K562 (cell line): ENCODE data around the gene CHMP4B. TPM values are rescaled to one million over a fixed set of nuclear protein-coding genes. Genes with fewer than 3 reads are reported as not detected.

Experiments used
- ARID3A ChIP-seq: IDR thresholded peaks from 2 replicates; pipeline ENCODE4 v1.6.1; 2012; ENCODE audit warnings: low read depth, low read length, improper control_type of control experiment, borderline replicate concordance
- ATF3 ChIP-seq, 2 experiments: fragments of 450-650 bp in 1 of 2; sonication (generic) in 1 of 2; formaldehyde crosslinking in 1 of 2; IDR thresholded peaks in 1 of 2; conservative IDR thresholded peaks in 1 of 2; 2 replicates each; pipeline versions ENCODE4 v1.6.1 to v1.8.1; 2016 to 2023; ENCODE audit warnings: mild to moderate bottlenecking in 2 of 2, moderate library complexity in 2 of 2, inconsistent platforms in 1 of 2, missing genetic modification reagents in 1 of 2
- DACH1 ChIP-seq: fragments of 450-650 bp; IDR thresholded peaks from 2 replicates; pipeline ENCODE4 v1.6.1; 2018; ENCODE audit not compliant: partially characterized antibody
- DPF2 ChIP-seq: fragments of 450-650 bp; IDR thresholded peaks from 2 replicates; pipeline ENCODE4 v1.6.1; 2016
- E2F4 ChIP-seq: sonication (generic); formaldehyde crosslinking; IDR thresholded peaks from 2 replicates; pipeline ENCODE4 v1.8.0; 2022; ENCODE audit warnings: mild to moderate bottlenecking, low read depth, missing genetic modification reagents
- ETS1 ChIP-seq: conservative IDR thresholded peaks from 2 replicates; pipeline ENCODE4 v1.6.1; 2011; ENCODE audit warnings: low read depth, mild to moderate bottlenecking, low read length; ENCODE audit not compliant: control insufficient read depth
- FOXO4 ChIP-seq: fragments of 450-650 bp; formaldehyde crosslinking; IDR thresholded peaks from 2 replicates; pipeline ENCODE4 v1.4.0; 2020; ENCODE audit warnings: mild to moderate bottlenecking, moderate library complexity
- HNRNPLL ChIP-seq: fragments of 200-400 bp; formaldehyde crosslinking; IDR thresholded peaks from 2 replicates; pipeline ENCODE4 v1.6.1; 2017; ENCODE audit warnings: low read length, low read depth, mild to moderate bottlenecking; ENCODE audit not compliant: poor library complexity, severe bottlenecking
- ID3 ChIP-seq, 2 experiments: fragments of 250-450 bp in 1 of 2; fragments of 450-650 bp in 1 of 2; sonication (Bioruptor Pico) in 1 of 2; IDR thresholded peaks; 2 replicates each; pipeline versions ENCODE4 v1.6.1 to v1.8.0; 2016 to 2021; ENCODE audit warnings: mild to moderate bottlenecking in 2 of 2, moderate library complexity in 2 of 2, missing compliant biosample characterization in 1 of 2, missing genetic modification characterization in 1 of 2
- JUN ChIP-seq, 2 experiments: sonication (generic) in 1 of 2; formaldehyde crosslinking in 1 of 2; IDR thresholded peaks; 2 replicates each; pipeline versions ENCODE4 v1.6.1 to v1.8.0; 2012 to 2022; ENCODE audit warnings: borderline replicate concordance in 2 of 2, mild to moderate bottlenecking in 2 of 2, improper control_type of control experiment in 1 of 2, low read depth in 1 of 2, low read length in 1 of 2, missing genetic modification reagents in 1 of 2
- NR2C2 ChIP-seq, 2 experiments: fragments of 200-800 bp in 1 of 2; sonication (Bioruptor generic) in 1 of 2; sonication (generic) in 1 of 2; formaldehyde crosslinking in 1 of 2; IDR thresholded peaks; 2 replicates each; pipeline versions ENCODE4 v1.6.1 to v1.8.0; 2016 to 2022; ENCODE audit warnings: mild to moderate bottlenecking in 1 of 2, missing compliant biosample characterization in 1 of 2, missing genetic modification characterization in 1 of 2, missing genetic modification reagents in 1 of 2
- RFX5 ChIP-seq: IDR thresholded peaks from 2 replicates; pipeline ENCODE4 v1.6.1; 2011; ENCODE audit warnings: low read depth, mild to moderate bottlenecking, improper control_type of control experiment, low read length
- TCF3 ChIP-seq: sonication (generic); formaldehyde crosslinking; IDR thresholded peaks from 2 replicates; pipeline ENCODE4 v1.4.0; 2020; ENCODE audit warnings: mild to moderate bottlenecking, missing genetic modification reagents
- ZKSCAN3 ChIP-seq: fragments of 250-450 bp; sonication (Bioruptor Pico); IDR thresholded peaks from 2 replicates; pipeline ENCODE4 v1.4.0; 2020
- ZNF165 ChIP-seq: fragments of 250-450 bp; sonication (Bioruptor Pico); IDR thresholded peaks from 2 replicates; pipeline ENCODE4 v1.4.0; 2020; ENCODE audit warnings: borderline replicate concordance
- polyA plus RNA-seq, 8 experiments: library from polyadenylated mRNA; depleted of rRNA in 4 of 8; stranded (reverse) in 5 of 8; unstranded in 3 of 8; fragments of >200 nt; fragmentation: Nextera tagmentation in 2 of 8; fragmentation: Illumina TruSeq in 1 of 8; extraction: Ambion mirVana in 2 of 8; extraction: Trizol in 1 of 8; gene quantifications; 2 replicates each; pipeline versions ENCODE4 v1.2.1 to v1.2.3, GENCODE V29; 2011 to 2014; ENCODE audit warnings: inconsistent platforms in 1 of 8, missing spikeins in 1 of 8
- total RNA-seq, 7 experiments: library from RNA; depleted of rRNA in 6 of 7; stranded (reverse); fragments of >200 nt in 6 of 7; fragmentation: Illumina TruSeq in 2 of 7; extraction: Trizol in 2 of 7; gene quantifications; 2 replicates each; pipeline versions ENCODE4 v1.2.1 to v1.2.3, GENCODE V29; 2011 to 2021; ENCODE audit warnings: low replicate concordance in 1 of 7

The CHMP4B gene
- total and polyA plus RNA-seq, 9 of the 15 experiments (the other 6 are each of a cell fraction or from before 2014, with no cell fraction given): 1.8 to 64.7 (median 31.8) TPM

GRCh38 chr20:33821270-33821836, 10.2 kb downstream of the CHMP4B start (continued):
- TF ChIP-seq ID3 (CRISPR knock-in tag; IDR thresholded peaks at IDR 0.05) (no peak), ID3 (tag; IDR thresholded peaks at IDR 0.05) (peak; percentile 73), FOXO4 (CRISPR knock-in tag) (no peak), ARID3A (no peak), ZKSCAN3 (CRISPR knock-in tag) (no peak), ETS1 (no peak), DACH1 (no peak), DPF2 (peak; percentile 44; the same call in 1 of the 2 replicates), RFX5 (no peak), TCF3 (CRISPR knock-in tag) (peak; percentile 63), JUN (IDR thresholded peaks at IDR 0.05; ENCODE audit: borderline replicate concordance, low read depth, low read length) (no peak), JUN (CRISPR knock-in tag; IDR thresholded peaks at IDR 0.05; ENCODE audit: borderline replicate concordance) (no peak), ATF3 (IDR thresholded peaks at IDR 0.05) (peak; percentile 52), ATF3 (CRISPR knock-in tag; conservative IDR thresholded peaks at IDR 0.05) (no peak), E2F4 (CRISPR knock-in tag) (no peak), ZNF165 (no peak), HNRNPLL (no peak), NR2C2 (CRISPR knock-in tag; IDR thresholded peaks at IDR 0.05) (no peak), NR2C2 (tag; IDR thresholded peaks at IDR 0.05) (no peak)
